Karpas-422 (cell line): Measurements from ENCODE around the gene CSNK1G2. TPM values are rescaled to one million over a fixed set of nuclear protein-coding genes. Genes with fewer than 3 reads are reported as not detected.
A peak's percentile ranks its signal among the peaks of the same experiment; 100 is the strongest.

Experiments used
- DNase-seq: peaks from one replicate; pipeline ENCODE4 v3.0.0-alpha.2; 2015
- H2AFZ ChIP-seq: fragments of 200-600 bp; sonication (generic); 2 replicates; pipeline ENCODE4 v1.6.1; 2014; ENCODE audit warnings: antibody characterized with exemption, low read length, mixed read lengths
- H3K27ac ChIP-seq: fragments of 200-600 bp; sonication (generic); 2 replicates; pipeline ENCODE4 v1.5.1; 2014; ENCODE audit warnings: mild to moderate bottlenecking, low read length, moderate library complexity
- H3K27me3 ChIP-seq: fragments of 200-600 bp; sonication (generic); 2 replicates; pipeline ENCODE4 v1.6.1; 2014; ENCODE audit warnings: low read length, mixed read lengths
- H3K36me3 ChIP-seq: fragments of 200-600 bp; sonication (generic); 2 replicates; pipeline ENCODE4 v1.6.1; 2014; ENCODE audit warnings: low read length, mixed read lengths; ENCODE audit not compliant: insufficient read depth
- H3K4me1 ChIP-seq: fragments of 200-600 bp; sonication (generic); 2 replicates; pipeline ENCODE4 v1.6.1; 2014; ENCODE audit warnings: mild to moderate bottlenecking, low read length, mixed read lengths
- H3K4me2 ChIP-seq: fragments of 200-600 bp; sonication (generic); 2 replicates; pipeline ENCODE4 v1.6.1; 2014; ENCODE audit warnings: low read length, low read depth, mild to moderate bottlenecking; ENCODE audit not compliant: poor library complexity, severe bottlenecking
- H3K4me3 ChIP-seq: fragments of 200-600 bp; sonication (generic); 2 replicates; pipeline ENCODE4 v1.5.1; 2014; ENCODE audit warnings: mild to moderate bottlenecking, antibody characterized with exemption, low read length, mixed read lengths
- H3K79me2 ChIP-seq: fragments of 200-600 bp; sonication (generic); 2 replicates; pipeline ENCODE4 v1.6.1; 2014; ENCODE audit warnings: mild to moderate bottlenecking, low read length, mixed read lengths
- H3K9ac ChIP-seq: fragments of 200-600 bp; sonication (generic); 2 replicates; pipeline ENCODE4 v1.6.0; 2014; ENCODE audit warnings: low read length
- H3K9me2 ChIP-seq: fragments of 200-600 bp; sonication (generic), shearing (Covaris generic); replicated peaks from 2 replicates; pipeline ENCODE4 v1.6.0; 2014; ENCODE audit warnings: mild to moderate bottlenecking, low read length, moderate library complexity; ENCODE audit not compliant: insufficient read depth
- H3K9me3 ChIP-seq: fragments of 300-700, 200-600 bp; sonication (generic); 2 replicates; pipeline ENCODE4 v1.6.1; 2014; ENCODE audit warnings: low read length, mixed read lengths
- H4K20me1 ChIP-seq: fragments of 200-600 bp; sonication (generic); 2 replicates; pipeline ENCODE4 v1.6.1; 2014; ENCODE audit warnings: mild to moderate bottlenecking, antibody characterized with exemption, low read length, low read depth; ENCODE audit not compliant: insufficient read depth
- total RNA-seq: library from RNA; depleted of rRNA; stranded (reverse); fragments of >200 nt; shearing (Covaris generic); gene quantifications from 2 replicates; pipeline ENCODE4 v1.2.3, GENCODE V29; 2014; ENCODE audit warnings: low replicate concordance

The CSNK1G2 gene
- total RNA-seq, 1 experiment from 2014 or later = 57.1 TPM

- Histone ChIP-seq H3K27ac (no peak overlapping the region), H3K9me2 (no peaks in the 10 kb centered on the region), H3K4me2 (no peak overlapping the region), H3K9ac (no peak overlapping the region), H3K4me3 (no peak overlapping the region), H3K4me1 (peaks cover 12% of the 10 kb centered on the region), H3K36me3 (no peaks in the 10 kb centered on the region), H3K9me3 (peaks cover 13% of the 10 kb centered on the region), H3K27me3 (no peaks in the 10 kb centered on the region), H4K20me1 (no peaks in the 10 kb centered on the region), H2AFZ (no peak overlapping the region), H3K79me2 (no peaks in the 10 kb centered on the region)
- no peak for DNase-seq
Measured at GRCh38 chr19:1933244-1933643, 7.7 kb upstream of the CSNK1G2 start.

DNA sequence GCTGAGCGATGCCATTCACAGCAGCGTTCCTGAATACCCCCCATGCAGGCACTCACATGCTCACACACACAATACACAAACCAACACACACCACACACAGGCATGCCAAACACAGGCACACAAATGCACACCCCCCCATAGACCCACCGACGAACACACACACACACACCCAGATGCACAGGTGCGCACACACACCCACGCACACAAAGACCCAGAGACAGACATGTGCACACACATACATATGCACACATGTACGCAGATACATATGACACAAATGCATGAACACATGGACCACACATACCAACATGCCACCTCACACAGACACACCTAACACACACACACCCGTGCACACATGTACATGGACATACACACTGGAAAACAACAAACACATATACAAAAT, 7.0 kb upstream of the CSNK1G2 start:
- no peak overlapping the region for H3K27ac ChIP-seq
- peaks cover 11% of the 10 kb centered on the region for H3K4me1 ChIP-seq
- no peak overlapping the region for H3K9ac ChIP-seq
- no peaks in the 10 kb centered on the region for H3K27me3 ChIP-seq
- peaks cover 13% of the 10 kb centered on the region for H3K9me3 ChIP-seq
- H4K20me1 ChIP-seq = no peaks in the 10 kb centered on the region
- H3K36me3 ChIP-seq = no peaks in the 10 kb centered on the region
- no peaks in the 10 kb centered on the region for H3K79me2 ChIP-seq
- DNase-seq = no peak
- no peak overlapping the region for H3K4me2 ChIP-seq
- no peaks in the 10 kb centered on the region for H3K9me2 ChIP-seq
- no peak overlapping the region for H2AFZ ChIP-seq
- H3K4me3 ChIP-seq = no peak overlapping the region

DNA sequence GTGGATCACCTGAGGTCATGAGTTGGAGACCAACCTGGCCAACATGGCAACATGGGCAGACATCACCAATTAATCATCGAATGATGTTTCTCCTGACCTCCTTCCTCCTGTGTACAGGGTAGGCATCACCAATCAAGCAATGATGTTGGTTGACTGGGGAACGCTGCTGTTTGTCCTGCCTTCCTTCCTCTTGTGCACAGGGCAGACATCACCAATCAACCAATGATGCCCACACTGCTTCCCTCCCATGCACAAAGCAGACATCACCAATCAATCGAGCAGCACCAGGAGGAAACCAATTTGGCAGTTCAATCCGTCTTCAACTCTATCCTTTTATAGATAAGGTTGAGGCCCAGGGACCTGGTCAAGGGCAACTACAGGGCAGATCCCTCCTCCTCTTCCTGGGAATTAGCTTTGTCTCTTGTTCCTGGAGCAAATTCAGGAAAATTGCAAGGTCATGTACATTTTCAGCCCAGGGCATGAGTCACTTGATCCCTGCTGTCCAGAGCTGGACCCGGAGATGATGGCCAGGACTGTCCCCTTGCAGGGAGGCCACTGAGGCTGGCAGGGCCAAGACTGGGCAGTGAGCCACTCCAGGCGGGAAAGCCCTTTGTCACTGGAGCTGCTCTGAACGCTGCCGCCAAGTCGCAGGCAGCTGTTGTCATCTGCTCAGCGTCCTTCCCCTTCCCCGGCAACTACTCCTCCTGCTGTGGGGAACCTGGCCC, 5.3 kb upstream of the CSNK1G2 start:
- peak; percentile 78 for DNase-seq
- Histone ChIP-seq H3K9ac (no peak overlapping the region), H3K4me3 (no peak overlapping the region), H3K79me2 (no peaks in the 10 kb centered on the region), H3K9me3 (peaks cover 13% of the 10 kb centered on the region), H4K20me1 (no peaks in the 10 kb centered on the region), H2AFZ (no peak overlapping the region), H3K9me2 (no peaks in the 10 kb centered on the region), H3K36me3 (no peaks in the 10 kb centered on the region), H3K27me3 (no peaks in the 10 kb centered on the region), H3K4me2 (no peak overlapping the region), H3K4me1 (peaks cover 10% of the 10 kb centered on the region), H3K27ac (no peak overlapping the region)

- no peaks in the 10 kb centered on the region for H3K36me3 ChIP-seq
- H3K27ac ChIP-seq = no peak overlapping the region
Measured at GRCh38 chr19:1936430-1936829, 4.5 kb upstream of the CSNK1G2 start.

DNA sequence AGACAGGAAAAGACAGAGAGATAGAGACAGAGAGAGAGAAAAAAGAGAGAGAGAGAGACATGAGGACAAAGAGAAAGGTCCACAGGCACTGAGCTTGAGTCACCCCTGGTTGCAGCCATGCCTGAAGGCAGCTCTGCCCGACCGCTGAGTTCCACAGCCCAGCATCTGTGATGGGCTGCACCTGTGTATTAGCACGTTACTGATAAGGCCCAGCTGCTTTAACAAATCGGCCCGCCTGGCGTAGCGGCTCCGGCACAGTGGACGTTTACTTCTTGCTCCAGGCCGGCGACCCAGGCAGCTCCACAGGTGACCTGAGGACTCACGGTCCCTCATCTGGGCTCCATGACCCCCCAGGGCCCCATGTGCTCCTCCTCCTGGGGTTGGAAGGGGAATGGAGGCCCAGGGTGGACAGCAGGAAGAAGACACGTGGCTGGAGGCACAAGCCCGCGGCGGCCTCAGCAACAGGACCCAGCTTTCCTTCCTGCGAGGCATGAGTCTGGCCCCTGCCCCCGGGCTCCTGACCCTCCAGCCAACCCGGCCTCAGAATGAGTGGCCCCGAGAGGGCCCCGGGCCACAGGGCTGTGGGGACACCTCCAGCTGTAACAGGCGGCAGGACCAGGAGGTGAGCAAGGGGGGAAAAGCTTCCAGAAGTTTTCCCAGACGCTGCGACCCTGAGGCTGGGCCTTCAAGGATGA, 3.9 kb upstream of the CSNK1G2 start:
- no peak overlapping the region for H3K4me2 ChIP-seq
- H3K9me3 ChIP-seq = peaks cover 7% of the 10 kb centered on the region; the same call in 1 of the 2 replicates
- no peaks in the 10 kb centered on the region for H3K27me3 ChIP-seq
- DNase-seq = no peak
- no peak overlapping the region for H3K9ac ChIP-seq
- no peaks in the 10 kb centered on the region for H3K9me2 ChIP-seq
- no peaks in the 10 kb centered on the region for H4K20me1 ChIP-seq
- H3K4me1 ChIP-seq = peaks cover 10% of the 10 kb centered on the region
- H3K79me2 ChIP-seq = peaks cover 8% of the 10 kb centered on the region
- no peaks in the 10 kb centered on the region for H3K36me3 ChIP-seq
- H3K27ac ChIP-seq = no peak overlapping the region
- no peak overlapping the region for H3K4me3 ChIP-seq
- H2AFZ ChIP-seq = no peak overlapping the region

More at GRCh38 chr19:1936430-1936829, 4.5 kb upstream of the CSNK1G2 start:
- Histone ChIP-seq H3K4me2 (no peak overlapping the region), H3K9me2 (no peaks in the 10 kb centered on the region), H3K9ac (no peak overlapping the region), H2AFZ (no peak overlapping the region), H3K4me1 (peaks cover 10% of the 10 kb centered on the region), H3K4me3 (no peak overlapping the region), H3K27me3 (no peaks in the 10 kb centered on the region), H4K20me1 (no peaks in the 10 kb centered on the region), H3K79me2 (peaks cover 1% of the 10 kb centered on the region), H3K9me3 (peaks cover 12% of the 10 kb centered on the region)
- DNase-seq = no peak

DNA sequence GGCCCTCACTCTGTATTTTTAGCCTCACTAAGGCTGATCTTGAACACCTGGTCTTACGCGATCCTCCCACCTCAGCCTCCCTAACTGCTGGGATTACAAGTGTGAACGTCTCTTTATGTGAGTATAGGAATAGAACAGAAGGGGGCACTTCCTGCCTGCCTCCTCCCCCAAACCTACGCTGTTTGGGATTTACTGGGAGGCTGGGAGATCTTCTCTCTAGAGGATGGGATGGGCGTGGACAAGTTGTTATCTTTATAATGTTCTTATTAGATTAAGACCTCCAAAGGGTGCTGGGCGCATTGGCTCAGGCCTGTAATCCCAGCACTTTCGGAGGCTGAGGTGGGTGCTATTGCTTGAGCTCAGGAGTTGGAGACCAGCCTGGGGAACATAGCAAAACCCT, 2.9 kb upstream of the CSNK1G2 start:
- Histone ChIP-seq H3K4me1 (peaks cover 15% of the 10 kb centered on the region), H2AFZ (no peak overlapping the region), H3K36me3 (no peaks in the 10 kb centered on the region), H3K4me2 (no peak overlapping the region), H3K9me3 (peaks cover 4% of the 10 kb centered on the region; the same call in 1 of the 2 replicates), H3K79me2 (peaks cover 18% of the 10 kb centered on the region), H3K9ac (no peak overlapping the region), H3K9me2 (no peaks in the 10 kb centered on the region), H3K4me3 (no peak overlapping the region), H3K27me3 (no peaks in the 10 kb centered on the region), H4K20me1 (peaks cover 4% of the 10 kb centered on the region; the same call in 1 of the 2 replicates), H3K27ac (no peak overlapping the region)
- DNase-seq = no peak

DNA sequence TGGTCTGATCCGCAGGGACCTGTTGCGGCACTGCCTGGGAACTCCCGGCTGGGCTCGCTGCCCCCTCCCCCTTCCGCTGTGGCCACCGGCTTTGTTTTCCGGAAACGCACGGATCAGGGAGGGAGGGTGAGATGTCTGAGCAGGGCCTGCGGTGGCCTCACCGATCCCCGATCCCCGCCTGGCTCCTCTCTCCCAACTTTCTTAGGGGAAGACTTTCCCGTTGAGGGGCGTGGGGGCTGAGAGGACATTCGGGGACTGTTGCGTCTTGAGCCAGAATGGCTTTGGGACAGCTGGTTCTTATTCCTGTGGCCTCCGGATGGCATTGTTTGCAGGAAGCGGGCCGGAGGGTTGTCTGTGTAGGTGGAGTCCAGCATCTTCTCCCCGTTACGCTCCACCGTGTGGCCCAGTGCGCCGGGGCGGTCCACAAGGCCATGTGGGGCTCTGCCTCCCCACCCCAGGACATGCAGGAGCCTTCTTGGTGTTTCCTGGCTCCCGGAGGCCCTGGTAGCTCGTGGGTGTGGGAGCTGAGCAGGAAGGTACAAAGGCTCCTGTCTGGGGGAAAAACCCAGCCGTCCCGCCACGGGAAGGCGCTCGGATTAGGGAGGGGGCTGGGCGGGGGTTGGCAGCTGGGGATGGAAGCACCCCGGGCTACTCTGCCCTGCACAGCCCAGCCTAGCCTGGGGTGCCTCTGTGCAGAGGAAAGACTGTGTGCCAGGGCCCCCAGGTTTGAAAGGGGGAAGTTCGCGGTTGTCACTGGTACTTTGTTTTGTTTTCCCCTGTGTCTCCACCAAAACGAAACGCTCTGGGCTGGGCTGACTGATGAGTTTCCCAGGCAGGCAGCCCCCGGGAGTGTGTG, 1.3 kb downstream of the CSNK1G2 start:
- H4K20me1 ChIP-seq = peaks cover 19% of the 10 kb centered on the region; the same call in 1 of the 2 replicates
- peaks cover 22% of the 10 kb centered on the region for H3K4me1 ChIP-seq
- H3K36me3 ChIP-seq = no peaks in the 10 kb centered on the region
- H3K4me3 ChIP-seq = peak overlapping the region; percentile 97
- peak overlapping the region; percentile 97 for H3K9ac ChIP-seq
- peak; percentile 80 for DNase-seq
- no peaks in the 10 kb centered on the region for H3K27me3 ChIP-seq
- no peak overlapping the region for H2AFZ ChIP-seq
- H3K4me2 ChIP-seq = peak overlapping the region; percentile 90
- H3K9me3 ChIP-seq = no peaks in the 10 kb centered on the region
- peaks cover 54% of the 10 kb centered on the region for H3K79me2 ChIP-seq
- H3K27ac ChIP-seq = peak overlapping the region; percentile 87
- no peaks in the 10 kb centered on the region for H3K9me2 ChIP-seq
